ENCODE measurements around the gene NLRP3.
"Not testable (repeated sequence)": the region's sequence is repeated elsewhere in the genome, so short reads cannot be mapped to it uniquely, and the experiment has no call there.

NLRP3 gene

DNA sequence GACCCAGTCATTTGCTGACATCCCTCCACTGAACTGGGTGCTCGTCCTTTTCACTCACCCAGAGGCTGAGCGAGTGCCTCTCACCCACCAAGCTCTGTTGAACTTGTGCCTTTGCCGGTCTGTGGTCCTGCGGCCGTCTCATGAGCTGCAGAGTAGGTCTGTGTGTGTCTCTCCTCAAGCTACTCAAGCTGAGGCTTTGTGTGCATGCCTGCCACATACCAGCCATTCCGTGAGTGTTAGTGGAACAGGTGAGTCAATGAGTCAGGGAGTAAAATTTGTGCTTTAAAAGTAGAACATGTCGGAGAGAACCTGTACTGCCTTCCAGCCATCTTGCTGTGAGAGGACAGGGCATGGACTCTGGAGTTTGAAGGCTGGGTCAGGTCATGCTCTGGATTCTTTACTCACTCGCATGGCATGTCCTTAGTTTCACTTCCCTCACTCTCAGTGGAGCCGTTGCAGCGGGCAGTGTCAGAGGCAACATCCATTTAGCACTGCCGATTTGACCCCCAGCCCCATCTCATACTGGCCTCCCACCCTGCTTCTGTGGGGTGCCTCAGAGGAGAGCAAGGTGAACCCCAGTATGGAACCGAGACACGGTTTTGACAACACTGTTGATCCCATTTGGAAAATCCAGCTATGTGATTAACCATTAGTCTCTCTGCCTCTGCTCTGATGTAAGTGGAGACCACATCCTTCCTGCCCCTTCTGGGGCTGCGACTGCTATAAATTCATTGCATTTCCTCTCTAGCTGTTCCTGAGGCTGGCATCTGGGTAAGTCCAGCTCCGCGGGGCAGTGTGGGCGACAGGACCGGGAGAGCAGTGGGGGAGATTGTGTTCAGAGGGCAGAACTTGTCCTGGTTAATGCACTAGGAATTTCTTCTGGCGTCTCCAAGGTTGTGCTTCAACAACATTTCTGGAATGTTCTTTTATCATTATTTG lies at the start of gene NLRP3:
NLRP3 (plus strand) TSS at position 751 of the 939 bp plus-strand sequence. CDS start 2,628 bp downstream, outside the sequence.
- DNase-seq = peak; percentile 39

- DNase-seq = not testable (repeated sequence)
Measured at GRCh38 chr1:247366345-247366744, 49.6 kb upstream of the NLRP3 start.

GRCh38 chr1:247366926-247367645 lies 48.9 kb upstream of the NLRP3 start:
- DNase-seq = no peak

- DNase-seq = no peak
Measured at GRCh38 chr1:247367786-247368422, 48.1 kb upstream of the NLRP3 start.

- no peak for DNase-seq
Measured at GRCh38 chr1:247368490-247369145, 47.4 kb upstream of the NLRP3 start.

DNA sequence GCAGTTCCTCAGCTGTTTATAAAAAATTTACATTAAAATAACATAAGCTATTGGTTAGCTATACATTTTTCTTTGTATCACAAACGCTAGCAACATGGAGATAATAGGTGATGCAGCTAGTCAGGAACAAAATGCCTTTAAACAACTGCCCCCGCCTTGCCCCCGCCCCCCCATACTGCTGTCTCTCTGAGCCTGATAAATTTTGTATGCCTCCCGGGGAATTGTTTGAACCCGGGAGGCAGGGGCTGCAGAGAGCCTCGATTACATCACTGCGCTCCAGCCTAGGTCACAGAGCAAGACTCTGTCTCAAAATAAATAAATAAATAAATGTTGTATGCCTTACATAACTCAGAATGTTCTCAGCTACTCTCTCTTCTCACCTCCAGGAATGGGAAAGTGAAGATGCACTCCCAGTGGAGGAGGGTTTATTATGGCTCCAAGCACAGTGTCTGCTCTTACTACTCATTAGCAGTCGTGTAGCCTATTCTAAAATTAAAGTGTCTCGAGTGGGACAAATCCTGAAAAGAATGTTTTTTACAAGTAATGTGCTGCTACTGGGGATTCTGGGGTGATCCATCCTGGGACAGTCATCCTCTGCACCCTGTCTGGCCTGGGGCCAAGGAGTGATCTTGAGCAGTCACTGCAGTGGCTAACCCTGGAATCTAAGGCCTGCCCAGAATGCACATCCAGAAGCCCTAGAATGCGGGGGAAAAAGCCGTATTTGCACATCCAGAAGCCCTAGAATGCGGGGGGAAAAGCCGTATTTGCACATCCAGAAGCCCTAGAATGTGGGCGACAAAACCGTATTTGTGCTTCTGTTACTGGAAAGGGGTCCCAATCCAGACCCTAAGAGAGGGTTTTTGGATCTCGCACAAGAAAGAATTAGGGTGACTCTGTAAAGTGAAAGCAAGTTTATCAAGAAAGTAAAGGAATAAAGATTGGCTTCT lies 44.9 kb upstream of the NLRP3 start:
- no peak for DNase-seq

DNA sequence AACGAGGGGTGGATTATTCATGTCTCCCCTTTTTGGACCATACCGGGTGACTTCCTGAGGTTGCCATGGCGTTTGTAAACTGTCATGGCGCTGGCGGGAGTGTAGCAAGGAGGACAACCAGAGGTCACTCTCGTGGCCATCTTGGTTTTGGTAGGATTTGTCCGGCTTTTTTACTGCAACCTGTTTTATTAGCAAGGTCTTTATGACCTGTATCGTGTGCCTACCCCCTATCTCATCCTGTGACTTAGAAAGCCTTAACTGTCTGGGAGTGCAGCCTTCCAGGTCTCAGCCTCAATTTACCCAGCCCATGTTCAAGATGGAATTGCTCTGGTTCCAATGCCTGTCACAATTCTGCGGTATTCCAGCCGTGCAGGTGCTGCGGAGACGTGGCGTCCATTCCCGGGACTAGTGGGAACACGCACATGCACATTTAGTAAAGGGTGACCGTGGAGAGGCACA lies 44.1 kb upstream of the NLRP3 start:
- DNase-seq = no peak

DNA sequence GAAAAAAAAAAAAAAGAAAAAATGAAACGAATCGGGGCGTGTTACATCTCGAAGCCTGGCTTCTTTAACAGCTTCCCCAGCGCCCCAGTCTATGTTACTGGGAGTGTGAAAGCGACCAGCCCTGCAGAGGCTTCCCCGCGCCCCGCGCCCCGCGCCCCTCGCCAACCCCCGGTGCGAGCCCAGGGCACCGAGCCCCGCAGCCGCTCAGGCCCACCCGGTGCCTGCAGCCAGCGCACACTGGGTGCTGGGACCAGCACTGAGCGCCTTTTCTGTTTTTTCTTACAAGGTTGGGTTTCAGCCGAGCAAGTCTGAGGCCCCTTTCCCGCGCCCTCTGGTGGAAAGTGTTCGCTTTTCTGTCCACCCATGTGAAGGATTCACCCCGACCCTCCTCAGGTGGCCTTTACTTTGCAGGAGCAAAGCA lies 42.2 kb upstream of the NLRP3 start:
- peak; percentile 44 for DNase-seq

GRCh38 chr1:247374651-247375334 lies 41.2 kb upstream of the NLRP3 start:
- DNase-seq = not testable (repeated sequence)

DNA sequence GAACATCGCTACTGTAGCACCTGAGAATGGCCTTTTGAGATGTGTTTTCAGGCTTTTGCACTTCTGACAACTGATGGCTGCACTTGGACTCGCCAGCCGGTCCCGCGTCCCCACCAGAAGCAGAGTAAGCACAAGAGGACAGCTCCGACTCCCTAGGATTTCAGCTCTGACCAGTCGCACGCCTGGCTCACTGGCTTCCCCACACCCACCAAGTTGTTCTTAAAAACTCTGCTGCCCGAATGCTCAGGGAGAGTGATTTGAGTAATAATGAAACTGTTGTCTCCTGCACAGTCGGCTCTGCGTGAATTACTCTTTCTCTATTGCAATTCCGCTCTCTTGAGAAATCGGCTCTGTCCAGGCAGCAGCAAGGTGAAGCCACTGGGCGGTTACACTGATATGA lies 40.2 kb upstream of the NLRP3 start:
- DNase-seq = no peak

GRCh38 chr1:247376659-247377058 lies 39.3 kb upstream of the NLRP3 start:
- no peak for DNase-seq

DNA sequence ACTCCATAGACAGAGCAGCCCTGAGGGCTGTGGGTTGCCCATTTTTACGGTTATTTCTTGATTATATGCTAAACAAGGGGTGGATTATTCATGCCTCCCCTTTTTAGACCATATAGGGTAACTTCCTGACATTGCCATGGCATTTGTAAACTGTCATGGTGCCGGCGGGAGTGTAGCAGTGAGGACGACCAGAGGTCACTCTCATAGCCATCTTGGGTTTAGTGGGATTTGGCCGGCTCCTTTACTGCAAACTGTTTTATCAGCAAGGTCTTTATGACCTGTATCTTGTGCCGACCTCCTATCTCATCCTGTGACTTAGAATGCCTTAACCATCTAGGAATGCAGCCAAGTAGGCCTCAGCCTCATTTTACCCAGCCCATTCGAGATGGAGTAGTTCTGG lies 38.3 kb upstream of the NLRP3 start:
- DNase-seq = not testable (repeated sequence)

DNA sequence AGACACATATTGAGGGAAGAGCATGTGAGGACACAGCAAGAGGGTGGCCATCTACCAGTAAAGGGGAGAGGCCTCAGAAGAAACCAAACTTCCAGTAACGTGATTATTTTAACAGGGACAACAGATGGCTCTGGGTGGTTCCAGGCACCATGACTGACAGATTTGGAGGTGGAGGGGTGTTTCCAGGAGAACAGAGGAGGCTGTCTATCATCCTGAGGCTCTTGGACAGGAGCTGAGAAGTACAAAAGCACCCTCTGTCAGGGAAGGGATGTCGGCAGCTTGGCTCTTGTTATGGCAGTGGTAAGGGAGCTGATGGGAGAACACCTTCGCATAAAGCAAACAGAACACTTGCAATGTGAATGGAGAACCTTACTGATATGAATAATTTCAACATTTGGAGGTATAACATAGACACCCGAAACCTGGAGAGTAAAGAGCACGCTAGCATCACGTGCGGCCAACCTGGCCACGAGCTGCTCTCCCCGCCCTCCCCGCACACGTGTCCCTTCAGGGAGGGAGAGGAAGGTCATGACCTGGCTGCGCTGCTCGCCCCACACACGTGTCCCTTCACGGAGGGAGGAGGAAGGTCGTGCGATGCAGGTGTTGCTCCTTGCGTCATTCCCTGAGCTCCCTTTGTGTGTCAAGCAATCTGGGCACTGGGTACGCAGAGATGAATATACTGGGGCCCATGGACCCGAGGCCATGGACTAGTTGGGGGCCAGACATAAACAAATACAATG lies 37.5 kb upstream of the NLRP3 start:
- no peak for DNase-seq

GRCh38 chr1:247385283-247385682 lies 30.7 kb upstream of the NLRP3 start:
- peak; percentile 17 for DNase-seq

DNA sequence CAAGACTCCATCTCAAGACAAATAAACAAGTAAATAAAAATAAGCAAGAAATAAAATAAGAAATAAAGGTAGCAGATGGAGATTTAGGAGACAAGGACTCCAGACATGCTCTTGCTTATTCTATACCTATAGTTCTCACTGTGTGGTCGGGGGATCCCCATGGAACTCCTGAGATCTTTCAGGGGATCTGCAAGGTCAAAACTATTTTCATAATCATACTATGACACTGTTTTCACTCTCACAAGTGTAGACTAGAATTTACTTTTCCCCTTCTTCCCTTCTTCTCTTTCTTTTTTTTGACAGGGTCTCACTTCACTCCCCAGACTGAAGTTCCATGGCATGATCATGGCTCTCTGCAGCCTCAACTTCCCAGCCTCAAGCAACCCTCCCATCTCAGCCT lies 29.8 kb upstream of the NLRP3 start:
- no peak for DNase-seq

- no peak for DNase-seq
Measured at GRCh38 chr1:247386687-247387086, 29.3 kb upstream of the NLRP3 start.

DNA sequence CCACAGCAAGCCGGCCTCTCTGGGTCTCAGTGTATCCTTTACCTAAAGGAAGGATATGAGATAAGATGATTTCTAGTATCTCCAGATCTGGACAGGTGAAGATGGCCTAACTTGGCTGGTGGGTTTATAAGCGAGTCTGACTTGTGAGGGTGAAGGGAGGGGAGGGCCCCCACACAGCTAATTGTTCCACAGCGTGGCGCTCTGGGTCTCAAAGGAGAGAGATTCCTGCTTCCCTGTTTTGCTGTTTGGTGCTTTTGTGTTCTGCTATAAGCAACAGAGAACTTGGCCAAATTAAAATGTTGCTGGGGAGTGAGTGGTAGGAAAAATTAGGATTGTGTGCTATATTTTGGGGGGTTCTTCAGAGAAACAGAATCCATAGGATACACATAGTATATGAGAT lies 28.9 kb upstream of the NLRP3 start:
- no peak for DNase-seq

GRCh38 chr1:247387565-247387964 lies 28.4 kb upstream of the NLRP3 start:
- DNase-seq = no peak

- DNase-seq = peak; percentile 89
Measured at GRCh38 chr1:247390116-247390791, 25.7 kb upstream of the NLRP3 start.

DNA sequence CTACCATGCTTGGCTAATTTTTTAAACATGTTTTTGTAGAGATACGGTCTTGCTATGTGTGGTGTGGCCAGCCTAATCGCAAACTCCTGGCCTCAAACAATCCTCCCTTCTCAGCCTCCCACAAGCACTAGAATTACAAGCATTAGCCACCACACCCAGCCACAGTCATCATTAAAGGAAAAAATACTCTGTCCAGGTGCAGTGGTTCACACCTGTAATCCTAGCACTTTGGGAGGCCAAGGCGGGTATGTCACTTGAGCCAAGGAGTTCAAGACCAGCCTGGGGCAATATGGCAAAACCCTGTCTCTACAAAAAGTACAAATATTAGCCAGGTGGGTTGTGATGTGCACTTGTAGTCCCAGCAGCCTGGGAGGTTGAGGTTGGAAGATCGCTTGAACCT lies 25.0 kb upstream of the NLRP3 start:
- DNase-seq = no peak
